Breast epithelium (tissue), 4 donors: ENCODE results near the gene GATAD2B. TPM values are rescaled to one million over a fixed set of nuclear protein-coding genes. Genes with fewer than 3 reads are reported as not detected.
"Not testable (repeated sequence)": the region's sequence is repeated elsewhere in the genome, so short reads cannot be mapped to it uniquely, and the experiment has no call there.

Source experiments
- DNase-seq, 2 donors: peaks; one replicate each; pipeline ENCODE4 v3.0.0-alpha.2; 2019; ENCODE audit warnings: low spot score in 2 of 2
- H3K27ac ChIP-seq, 2 donors: fragments of 200-600 bp; sonication (generic) in 1 of 2; one replicate each; pipeline ENCODE4 v1.5.1; 2016 to 2019; ENCODE audit warnings: mild to moderate bottlenecking in 1 of 2
- H3K27me3 ChIP-seq, 2 donors: fragments of 200-600 bp; sonication (generic) in 1 of 2; one replicate each; pipeline versions ENCODE4 v1.5.1 to v1.6.0; 2017 to 2019; ENCODE audit warnings: control low read depth in 1 of 2, mild to moderate bottlenecking in 1 of 2
- H3K36me3 ChIP-seq: fragments of 200-600 bp; one replicate; pipeline ENCODE4 v1.5.1; 2019
- H3K4me1 ChIP-seq, 2 donors: fragments of 200-600 bp; sonication (generic); one replicate each; pipeline ENCODE4 v1.5.1; 2016 to 2019; ENCODE audit warnings: control low read depth in 1 of 2
- H3K4me3 ChIP-seq, 3 donors: fragments of 200-600 bp; sonication (generic); 1 replicate in 2 of 3; 2 replicates in 1 of 3; pipeline ENCODE4 v1.5.1; 2016 to 2019; ENCODE audit warnings: mild to moderate bottlenecking in 3 of 3, moderate library complexity in 2 of 3
- H3K9me3 ChIP-seq, 2 donors: fragments of 200-600 bp; sonication (generic) in 1 of 2; one replicate each; pipeline ENCODE4 v1.5.1; 2016 to 2019; ENCODE audit warnings: control low read depth in 1 of 2
- CTCF ChIP-seq, 3 donors: fragments of 450-650 bp; IDR thresholded peaks; one replicate each; pipeline ENCODE4 v1.5.1; 2016 to 2017; ENCODE audit warnings: antibody characterized with exemption in 3 of 3, mild to moderate bottlenecking in 3 of 3, moderate library complexity in 3 of 3
- POLR2A ChIP-seq: fragments of 450-650 bp; IDR thresholded peaks from one replicate; pipeline ENCODE4 v1.6.1; 2016; ENCODE audit warnings: antibody characterized with exemption, mild to moderate bottlenecking, moderate library complexity
- POLR2AphosphoS5 ChIP-seq, 3 donors: sonication (generic); formaldehyde crosslinking; IDR thresholded peaks; one replicate each; pipeline ENCODE4 v1.6.1; 2017; ENCODE audit warnings: antibody characterized with exemption in 3 of 3
- intact Hi-C: fragments of 100-400 bp; cut with DNase I; formaldehyde crosslinking; loops from one replicate; pipeline ENCODE4 v1.15.1; 2023; ENCODE audit warnings: low total_unique reads
- total RNA-seq, 3 donors: library from RNA; depleted of rRNA; stranded (reverse); fragments of >200 nt; gene quantifications; one replicate each; pipeline ENCODE4 v1.1.0, GENCODE V29; 2016

GATAD2B gene
- total RNA-seq, 3 donors from 2014 or later: 18.7 to 21.2 (median 20.0) TPM

GRCh38 chr1:153789478-153790034 is 133.2 kb downstream of the GATAD2B start:
- no peaks in the 10 kb centered on the region for H3K9me3 ChIP-seq
- intact Hi-C loops: loop anchor here (10.0 kb wide), 1 partner anchor 185 kb away; the partner anchor contains the start of gene JTB
- peaks cover 0 to 6% of the 10 kb centered on the region in 2 donors for H3K4me1 ChIP-seq
- DNase-seq: no peak
- H3K27ac ChIP-seq: peak overlapping the region; percentile 80 to 93
- H3K36me3 ChIP-seq: no peaks in the 10 kb centered on the region
- TF ChIP-seq POLR2AphosphoS5 (IDR thresholded peaks at IDR 0.05) (no peak), CTCF (IDR thresholded peaks at IDR 0.05) (no peak), POLR2A (no peak)
- H3K4me3 ChIP-seq: peak overlapping the region; percentile 14 to 59 (median 35)
- H3K27me3 ChIP-seq: no peaks in the 10 kb centered on the region

GRCh38 chr1:153786038-153786790 is 136.6 kb downstream of the GATAD2B start:
- Histone ChIP-seq H3K4me1 (peaks cover 0 to 6% of the 10 kb centered on the region in 2 donors), H3K27me3 (no peaks in the 10 kb centered on the region), H3K36me3 (no peaks in the 10 kb centered on the region), H3K27ac (no peak overlapping the region), H3K9me3 (no peaks in the 10 kb centered on the region), H3K4me3 (no peak overlapping the region)
- DNase-seq: no peak
- TF ChIP-seq CTCF (IDR thresholded peaks at IDR 0.05) (no peak), POLR2AphosphoS5 (IDR thresholded peaks at IDR 0.05) (no peak), POLR2A (no peak)
- intact Hi-C loops: no loop called here

GRCh38 chr1:153783233-153784190 is 139.3 kb downstream of the GATAD2B start:
- intact Hi-C loops: loop anchor here (2.0 kb wide), 1 partner anchor 59 kb away; no protein-coding TSS in a partner anchor
- TF ChIP-seq POLR2A (peak; percentile 95), POLR2AphosphoS5 (IDR thresholded peaks at IDR 0.05) (peak; percentile 93 to 99 (median 97)), CTCF (IDR thresholded peaks at IDR 0.05) (peak in 2 of 3 donors; percentile 35 to 51)
- H3K9me3 ChIP-seq: no peaks in the 10 kb centered on the region
- peak; percentile 84 to 90 for DNase-seq
- no peaks in the 10 kb centered on the region for H3K27me3 ChIP-seq
- peak overlapping the region; percentile 95 to 96 for H3K27ac ChIP-seq
- no peaks in the 10 kb centered on the region for H3K36me3 ChIP-seq
- H3K4me1 ChIP-seq: no peaks in the 10 kb centered on the region
- H3K4me3 ChIP-seq: peak overlapping the region; percentile 56 to 79 (median 73)

GRCh38 chr1:153782648-153783047 is 140.1 kb downstream of the GATAD2B start:
- DNase-seq, H3K9me3 ChIP-seq, H3K36me3 ChIP-seq, H3K27me3 ChIP-seq, intact Hi-C loops, H3K4me1 ChIP-seq: not testable (repeated sequence)
- peak overlapping the region; percentile 95 to 96 for H3K27ac ChIP-seq
- H3K4me3 ChIP-seq: peak overlapping the region; percentile 56 to 79 (median 73)

GRCh38 chr1:153780551-153780950 is 142.2 kb downstream of the GATAD2B start:
- intact Hi-C loops: no loop called here
- H3K27ac ChIP-seq: no peak overlapping the region

More at GRCh38 chr1:153780551-153780950, 142.2 kb downstream of the GATAD2B start:
- Histone ChIP-seq H3K4me3 (no peak overlapping the region), H3K9me3 (no peaks in the 10 kb centered on the region), H3K36me3 (no peaks in the 10 kb centered on the region), H3K27me3 (no peaks in the 10 kb centered on the region), H3K4me1 (peaks cover 10 to 16% of the 10 kb centered on the region in 2 donors)
- no peak for DNase-seq
- TF ChIP-seq POLR2AphosphoS5 (IDR thresholded peaks at IDR 0.05): no peak
- no peak for TF ChIP-seq POLR2A
- TF ChIP-seq CTCF (IDR thresholded peaks at IDR 0.05): no peak
